ENCODE data around the gene MAN1C1.

The MAN1C1 gene

DNA sequence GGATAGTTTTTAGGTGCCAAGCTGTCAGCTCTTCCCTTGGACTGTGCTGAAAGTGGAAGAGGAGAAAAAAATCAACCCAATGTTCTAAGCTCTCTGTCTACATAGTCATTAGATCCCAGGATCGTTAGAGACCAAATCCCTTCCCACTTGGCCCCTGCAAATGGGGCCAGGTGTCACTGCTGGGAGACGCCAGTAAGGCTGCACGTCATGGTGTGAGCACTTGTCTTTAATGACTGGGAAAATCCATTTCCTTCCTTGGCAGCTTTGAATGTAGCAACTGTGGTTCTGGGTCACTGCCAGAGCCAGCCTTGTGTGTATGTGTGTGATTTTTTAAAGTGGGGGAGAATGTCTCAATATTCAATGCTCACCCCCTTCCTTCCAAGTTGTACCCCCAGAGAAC, 59.9 kb downstream of the MAN1C1 start:
- TF ChIP-seq TAF1 (IDR thresholded peaks at IDR 0.05; ENCODE audit: low read depth): no peak
- TF ChIP-seq, protein P1, sequence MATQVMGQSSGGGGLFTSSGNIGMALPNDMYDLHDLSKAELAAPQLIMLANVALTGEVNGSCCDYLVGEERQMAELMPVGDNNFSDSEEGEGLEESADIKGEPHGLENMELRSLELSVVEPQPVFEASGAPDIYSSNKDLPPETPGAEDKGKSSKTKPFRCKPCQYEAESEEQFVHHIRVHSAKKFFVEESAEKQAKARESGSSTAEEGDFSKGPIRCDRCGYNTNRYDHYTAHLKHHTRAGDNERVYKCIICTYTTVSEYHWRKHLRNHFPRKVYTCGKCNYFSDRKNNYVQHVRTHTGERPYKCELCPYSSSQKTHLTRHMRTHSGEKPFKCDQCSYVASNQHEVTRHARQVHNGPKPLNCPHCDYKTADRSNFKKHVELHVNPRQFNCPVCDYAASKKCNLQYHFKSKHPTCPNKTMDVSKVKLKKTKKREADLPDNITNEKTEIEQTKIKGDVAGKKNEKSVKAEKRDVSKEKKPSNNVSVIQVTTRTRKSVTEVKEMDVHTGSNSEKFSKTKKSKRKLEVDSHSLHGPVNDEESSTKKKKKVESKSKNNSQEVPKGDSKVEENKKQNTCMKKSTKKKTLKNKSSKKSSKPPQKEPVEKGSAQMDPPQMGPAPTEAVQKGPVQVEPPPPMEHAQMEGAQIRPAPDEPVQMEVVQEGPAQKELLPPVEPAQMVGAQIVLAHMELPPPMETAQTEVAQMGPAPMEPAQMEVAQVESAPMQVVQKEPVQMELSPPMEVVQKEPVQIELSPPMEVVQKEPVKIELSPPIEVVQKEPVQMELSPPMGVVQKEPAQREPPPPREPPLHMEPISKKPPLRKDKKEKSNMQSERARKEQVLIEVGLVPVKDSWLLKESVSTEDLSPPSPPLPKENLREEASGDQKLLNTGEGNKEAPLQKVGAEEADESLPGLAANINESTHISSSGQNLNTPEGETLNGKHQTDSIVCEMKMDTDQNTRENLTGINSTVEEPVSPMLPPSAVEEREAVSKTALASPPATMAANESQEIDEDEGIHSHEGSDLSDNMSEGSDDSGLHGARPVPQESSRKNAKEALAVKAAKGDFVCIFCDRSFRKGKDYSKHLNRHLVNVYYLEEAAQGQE (IDR thresholded peaks at IDR 0.05; ENCODE audit: low read depth): no peak
- TF ChIP-seq, protein P2, sequence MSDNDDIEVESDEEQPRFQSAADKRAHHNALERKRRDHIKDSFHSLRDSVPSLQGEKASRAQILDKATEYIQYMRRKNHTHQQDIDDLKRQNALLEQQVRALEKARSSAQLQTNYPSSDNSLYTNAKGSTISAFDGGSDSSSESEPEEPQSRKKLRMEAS (IDR thresholded peaks at IDR 0.05): no peak
- no peak for TF ChIP-seq CREB1 (IDR thresholded peaks at IDR 0.05; ENCODE audit: low read depth)
- no peak for TF ChIP-seq YY1 (IDR thresholded peaks at IDR 0.05; ENCODE audit: low read depth)
- TF ChIP-seq FOXM1 (IDR thresholded peaks at IDR 0.05; ENCODE audit: borderline replicate concordance, low read depth): no peak
- TF ChIP-seq CEBPB (IDR thresholded peaks at IDR 0.05): no peak
- TF ChIP-seq RAD21 (IDR thresholded peaks at IDR 0.05; ENCODE audit: low read depth): no peak
- TF ChIP-seq EGR1 (IDR thresholded peaks at IDR 0.05): no peak
- no peak for TF ChIP-seq TEAD4 (IDR thresholded peaks at IDR 0.05)
- TF ChIP-seq EP300 (IDR thresholded peaks at IDR 0.05; ENCODE audit: borderline replicate concordance): no peak

DNA sequence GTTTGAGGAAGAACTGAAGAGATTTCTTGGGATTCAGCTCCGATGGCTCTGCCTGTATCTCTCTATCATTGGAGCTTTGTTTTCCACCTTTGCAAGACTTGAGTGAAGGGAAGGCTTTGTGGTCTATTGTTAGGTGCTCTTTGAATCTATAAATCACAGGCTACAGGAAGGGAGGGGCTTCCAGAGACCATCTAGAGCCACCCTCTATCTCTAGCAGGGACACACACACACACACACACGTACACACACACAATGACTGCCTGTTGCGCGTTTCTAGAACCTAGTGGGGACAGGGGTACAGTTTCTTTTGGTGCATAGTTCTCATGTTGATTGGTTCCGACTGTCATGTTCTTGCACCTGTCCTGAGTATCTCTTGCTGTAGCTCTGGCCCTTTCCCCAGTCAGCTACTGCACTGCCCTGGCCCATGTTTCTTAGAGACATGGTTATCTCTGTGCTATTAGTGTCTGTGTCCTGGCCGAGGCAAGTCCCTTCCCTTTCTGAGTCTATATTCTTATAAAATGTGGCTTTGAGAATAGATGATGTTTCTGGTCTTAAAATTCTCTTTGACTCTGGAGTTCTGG, 60.7 kb downstream of the MAN1C1 start:
- TF ChIP-seq RAD21 (IDR thresholded peaks at IDR 0.05; ENCODE audit: low read depth): no peak
- TF ChIP-seq, protein P2 (IDR thresholded peaks at IDR 0.05): no peak

DNA sequence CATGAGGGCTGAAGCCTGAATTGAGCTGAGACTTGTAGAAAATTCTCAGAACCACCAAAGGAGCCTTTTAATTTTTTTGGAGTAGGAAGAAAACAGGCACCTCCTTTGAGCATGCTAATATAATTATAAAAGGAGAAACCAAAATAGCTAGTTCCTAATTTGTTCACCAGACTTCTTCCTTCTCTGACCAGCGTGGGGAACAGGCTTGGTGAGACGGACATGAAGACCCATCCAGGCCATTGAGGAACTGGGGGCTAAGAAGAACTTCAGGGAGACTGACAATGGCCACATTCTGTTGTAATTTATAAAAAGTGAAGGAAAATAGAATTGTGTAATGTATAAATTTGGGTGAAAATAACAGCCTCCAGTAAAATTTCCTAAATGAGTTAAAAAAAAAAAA, 62.6 kb downstream of the MAN1C1 start:
- no peak for TF ChIP-seq YY1 (IDR thresholded peaks at IDR 0.05; ENCODE audit: low read depth)
- TF ChIP-seq EP300 (IDR thresholded peaks at IDR 0.05; ENCODE audit: borderline replicate concordance): no peak
- TF ChIP-seq CREB1 (IDR thresholded peaks at IDR 0.05; ENCODE audit: low read depth): no peak
- TF ChIP-seq EGR1 (IDR thresholded peaks at IDR 0.05): no peak
- no peak for TF ChIP-seq ZBTB7A (IDR thresholded peaks at IDR 0.05; ENCODE audit: low read depth)

DNA sequence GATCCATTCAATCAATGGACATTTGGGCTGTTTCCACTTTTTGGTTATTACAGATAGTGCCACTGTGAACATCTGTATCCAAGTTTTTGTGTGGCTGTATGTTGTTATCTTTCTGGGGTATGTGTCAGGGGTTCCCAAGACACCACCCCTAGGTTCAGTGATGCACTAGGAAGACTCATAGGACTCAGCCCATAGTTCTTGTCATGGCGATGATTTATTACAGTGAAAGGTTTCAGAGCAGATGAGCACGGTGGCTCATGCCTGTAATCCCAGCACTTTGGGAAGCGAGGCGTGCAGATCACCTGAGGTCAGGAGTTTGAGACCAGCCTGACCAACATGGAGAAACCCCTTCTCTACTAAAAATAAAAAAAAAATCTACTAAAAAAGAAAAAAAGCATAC, 64.1 kb downstream of the MAN1C1 start:
- TF ChIP-seq TEAD4 (IDR thresholded peaks at IDR 0.05) (no peak), CREB1 (IDR thresholded peaks at IDR 0.05; ENCODE audit: low read depth) (no peak), TAF1 (IDR thresholded peaks at IDR 0.05; ENCODE audit: low read depth) (no peak), RAD21 (IDR thresholded peaks at IDR 0.05; ENCODE audit: low read depth) (no peak), CEBPB (IDR thresholded peaks at IDR 0.05) (no peak), ZBTB7A (IDR thresholded peaks at IDR 0.05; ENCODE audit: low read depth) (no peak)

DNA sequence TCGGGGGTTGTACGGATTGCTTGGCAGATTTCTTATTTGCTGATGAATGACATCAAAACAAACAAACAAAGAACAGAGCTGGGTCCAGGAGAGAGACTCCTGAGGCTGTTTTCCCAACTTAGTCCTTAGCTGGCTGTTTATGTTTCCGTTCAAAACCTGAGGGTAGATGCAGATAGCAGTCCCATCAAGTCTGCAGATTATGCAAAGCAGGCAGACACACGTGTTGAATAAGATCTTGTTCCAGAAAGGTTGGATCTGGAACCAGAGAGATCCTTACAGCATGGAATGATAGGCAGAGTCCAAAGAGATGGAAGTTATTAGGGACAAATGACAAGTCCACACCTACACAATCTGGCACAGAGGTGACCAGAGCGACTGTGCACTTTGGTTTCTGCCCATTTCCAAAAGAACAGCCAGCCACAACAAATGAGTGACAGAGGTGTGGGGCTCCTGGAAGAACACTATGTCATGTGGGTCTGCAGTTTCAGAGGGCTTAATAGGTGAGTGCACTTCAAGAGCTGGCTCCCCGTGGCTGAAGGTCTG, 65.5 kb downstream of the MAN1C1 start:
- no peak for TF ChIP-seq EGR1 (IDR thresholded peaks at IDR 0.05)

DNA sequence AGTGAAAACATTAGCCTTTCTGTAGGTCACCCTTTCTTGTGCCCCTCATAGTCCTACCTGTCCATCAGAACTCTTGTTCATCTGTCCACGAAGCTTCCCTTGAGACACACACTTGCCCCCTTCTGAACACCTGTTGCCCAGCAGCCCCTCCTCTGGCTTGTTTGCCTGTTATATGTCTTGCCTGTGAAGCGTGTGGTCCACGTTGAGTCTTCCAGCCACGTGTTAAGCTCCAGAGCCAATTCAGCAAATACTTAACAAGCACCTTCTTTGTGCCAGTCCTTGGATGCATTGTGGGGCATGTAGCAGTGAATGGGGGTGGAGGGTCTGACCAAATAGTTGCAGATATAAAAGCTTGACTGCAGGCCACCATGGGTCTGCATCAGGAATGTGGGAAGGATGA, 66.6 kb downstream of the MAN1C1 start:
- no peak for TF ChIP-seq TEAD4 (IDR thresholded peaks at IDR 0.05)
- TF ChIP-seq TAF1 (IDR thresholded peaks at IDR 0.05; ENCODE audit: low read depth): no peak
- TF ChIP-seq TCF12 (IDR thresholded peaks at IDR 0.05; ENCODE audit: low read depth): no peak
- no peak for TF ChIP-seq CREB1 (IDR thresholded peaks at IDR 0.05; ENCODE audit: low read depth)
- TF ChIP-seq, protein P2 (IDR thresholded peaks at IDR 0.05): no peak

DNA sequence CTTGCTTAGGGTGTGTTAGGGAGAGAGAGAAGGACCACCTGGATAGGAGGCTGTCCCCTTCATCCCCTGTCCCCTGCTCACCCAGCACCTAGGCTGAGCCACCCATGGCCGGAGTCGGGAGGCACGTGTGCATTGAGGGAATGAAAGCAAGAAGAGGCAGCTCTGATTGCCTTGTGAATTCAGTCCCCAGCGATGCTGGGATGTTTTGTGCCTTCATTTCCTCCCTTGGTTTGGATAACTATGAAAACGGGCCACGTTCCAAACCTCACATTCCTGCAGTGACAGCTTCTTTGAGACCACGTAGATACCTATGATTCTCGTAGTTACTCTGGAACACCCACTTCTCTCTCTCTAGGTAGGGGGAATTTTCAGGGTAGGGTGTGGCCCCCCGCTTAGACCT, 67.1 kb downstream of the MAN1C1 start:
- TF ChIP-seq CEBPB (IDR thresholded peaks at IDR 0.05) (no peak), YY1 (IDR thresholded peaks at IDR 0.05; ENCODE audit: low read depth) (no peak), EGR1 (IDR thresholded peaks at IDR 0.05) (no peak), TEAD4 (IDR thresholded peaks at IDR 0.05) (no peak), TCF12 (IDR thresholded peaks at IDR 0.05; ENCODE audit: low read depth) (no peak), RAD21 (IDR thresholded peaks at IDR 0.05; ENCODE audit: low read depth) (no peak), EP300 (IDR thresholded peaks at IDR 0.05; ENCODE audit: borderline replicate concordance) (no peak), FOXM1 (IDR thresholded peaks at IDR 0.05; ENCODE audit: borderline replicate concordance, low read depth) (no peak), TAF1 (IDR thresholded peaks at IDR 0.05; ENCODE audit: low read depth) (no peak), NFIC (IDR thresholded peaks at IDR 0.05) (no peak), CREB1 (IDR thresholded peaks at IDR 0.05; ENCODE audit: low read depth) (no peak)
- TF ChIP-seq, protein P2 (IDR thresholded peaks at IDR 0.05): no peak

DNA sequence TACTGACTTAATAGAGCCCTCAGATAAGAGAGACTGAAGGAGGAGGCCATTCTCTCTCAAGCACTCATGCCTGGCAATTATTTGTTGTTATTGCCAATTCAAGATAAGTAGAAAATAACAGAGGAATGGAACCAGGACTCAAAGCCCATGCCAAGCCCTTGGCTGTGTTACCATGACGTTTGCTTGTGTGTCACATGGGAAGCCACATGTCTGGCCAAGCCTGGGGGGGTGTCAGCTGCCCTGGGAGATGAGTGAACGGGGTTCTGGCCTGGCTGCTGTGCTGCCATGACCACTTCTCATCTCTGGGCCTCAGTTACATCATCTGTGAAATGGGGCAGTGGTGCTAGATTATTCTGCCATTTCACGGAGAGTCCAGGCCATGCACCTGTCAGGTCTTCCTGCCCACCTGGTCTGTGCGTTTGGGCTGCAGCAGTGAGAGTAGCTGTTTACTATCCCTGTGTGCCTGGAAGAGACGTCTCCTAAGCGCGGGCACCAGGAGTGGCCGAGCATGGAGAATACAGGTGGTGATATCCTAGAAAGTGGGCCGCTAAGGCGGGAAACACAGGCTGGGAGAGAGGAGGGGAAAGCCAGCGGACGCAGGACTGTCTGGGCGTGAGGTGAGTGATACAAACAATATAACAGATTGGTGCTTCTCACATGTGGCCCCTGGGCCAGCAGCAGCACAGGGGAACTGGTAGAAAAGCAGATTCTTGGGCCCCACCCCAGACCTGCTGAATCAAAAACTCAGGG, 67.8 kb downstream of the MAN1C1 start:
- TF ChIP-seq FOXM1 (IDR thresholded peaks at IDR 0.05; ENCODE audit: borderline replicate concordance, low read depth) (no peak), CEBPB (IDR thresholded peaks at IDR 0.05) (no peak), EGR1 (IDR thresholded peaks at IDR 0.05) (no peak), CREB1 (IDR thresholded peaks at IDR 0.05; ENCODE audit: low read depth) (no peak), TCF12 (IDR thresholded peaks at IDR 0.05; ENCODE audit: low read depth) (no peak), TAF1 (IDR thresholded peaks at IDR 0.05; ENCODE audit: low read depth) (no peak), NFIC (IDR thresholded peaks at IDR 0.05) (no peak), EP300 (IDR thresholded peaks at IDR 0.05; ENCODE audit: borderline replicate concordance) (no peak), ZBTB7A (IDR thresholded peaks at IDR 0.05; ENCODE audit: low read depth) (no peak)
- TF ChIP-seq, protein P2 (IDR thresholded peaks at IDR 0.05): no peak
- TF ChIP-seq, protein P3, sequence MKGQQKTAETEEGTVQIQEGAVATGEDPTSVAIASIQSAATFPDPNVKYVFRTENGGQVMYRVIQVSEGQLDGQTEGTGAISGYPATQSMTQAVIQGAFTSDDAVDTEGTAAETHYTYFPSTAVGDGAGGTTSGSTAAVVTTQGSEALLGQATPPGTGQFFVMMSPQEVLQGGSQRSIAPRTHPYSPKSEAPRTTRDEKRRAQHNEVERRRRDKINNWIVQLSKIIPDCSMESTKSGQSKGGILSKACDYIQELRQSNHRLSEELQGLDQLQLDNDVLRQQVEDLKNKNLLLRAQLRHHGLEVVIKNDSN (IDR thresholded peaks at IDR 0.05): no peak
